Measurements from ENCODE around the gene ZNF584.
A peak's percentile ranks its signal among the peaks of the same experiment; 100 is the strongest.

ZNF584 gene

DNA sequence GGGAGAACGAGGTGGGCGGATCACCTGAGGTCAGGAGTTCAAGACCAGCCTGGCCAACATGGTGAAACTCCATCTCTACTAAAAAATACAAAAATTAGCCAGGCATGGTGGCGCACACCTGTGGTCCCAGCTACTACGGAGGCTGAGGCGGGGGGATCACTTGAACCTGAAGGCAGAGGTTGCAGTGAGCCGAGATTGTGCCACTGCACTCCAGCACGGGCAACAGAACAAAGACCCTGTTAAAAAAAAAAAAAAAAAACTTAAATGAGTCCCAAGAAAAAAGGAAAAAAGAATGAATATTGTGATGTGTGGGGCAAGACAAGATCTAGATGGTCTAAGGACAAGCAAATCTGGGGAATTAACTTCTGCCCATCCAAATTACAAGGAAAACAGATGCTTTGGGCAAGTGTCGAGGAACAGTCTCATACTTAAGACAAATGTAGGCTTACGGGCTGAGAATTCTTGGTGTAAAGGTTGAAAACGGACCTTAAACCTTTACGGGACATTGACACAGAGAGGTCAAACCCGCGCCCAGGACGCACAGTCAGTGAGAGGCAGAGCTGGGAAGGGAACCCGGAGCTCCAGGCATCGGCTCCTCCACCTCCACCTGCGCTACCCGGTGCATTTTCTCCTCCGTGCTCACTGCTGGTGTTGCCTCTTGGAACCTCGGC, 57.8 kb downstream of the ZNF584 start:
- DNase-seq (ENCODE audit: low spot score), result no peak

- peak; percentile 92 for DNase-seq (ENCODE audit: low spot score)
Observed at GRCh38 chr19:58466760-58467589, 58.5 kb downstream of the ZNF584 start, which contains the start of gene ZNF324. ZNF324 (plus strand) TSS chr19:58467080; CDS start chr19:58469186, 2,106 bp downstream.
